HepG2 (cell line): ENCODE measurements around the gene CCDC116. TPM values are rescaled to one million over a fixed set of nuclear protein-coding genes. Genes with fewer than 3 reads are reported as not detected.

Experiments used
- AGO1 ChIP-seq: fragments of 200-400 bp; formaldehyde crosslinking; IDR thresholded peaks from 2 replicates; pipeline ENCODE4 v1.6.1; 2017; ENCODE audit warnings: mild to moderate bottlenecking, low read depth, low read length, moderate library complexity; ENCODE audit not compliant: poor library complexity, severe bottlenecking
- ARNT2 ChIP-seq: sonication (generic); formaldehyde crosslinking; IDR thresholded peaks from 2 replicates; pipeline ENCODE4 v1.8.0; 2022; ENCODE audit warnings: mild to moderate bottlenecking, low read depth, missing genetic modification reagents, moderate library complexity
- BCL6 ChIP-seq: IDR thresholded peaks from 2 replicates; pipeline ENCODE4 v1.6.1; 2016; ENCODE audit warnings: missing genetic modification reagents, missing compliant biosample characterization
- FIP1L1 ChIP-seq: fragments of 200-400 bp; formaldehyde crosslinking; IDR thresholded peaks from 2 replicates; pipeline ENCODE4 v1.6.1; 2018; ENCODE audit warnings: low read depth, mild to moderate bottlenecking, low read length, moderate library complexity, borderline replicate concordance; ENCODE audit not compliant: insufficient read depth
- GATAD2A ChIP-seq: IDR thresholded peaks from 2 replicates; pipeline ENCODE4 v1.6.1; 2016
- KDM1A ChIP-seq: IDR thresholded peaks from 2 replicates; pipeline ENCODE4 v1.6.1; 2016; ENCODE audit warnings: missing compliant biosample characterization
- MNT ChIP-seq: fragments of 450-650 bp; IDR thresholded peaks from 2 replicates; pipeline ENCODE4 v1.6.1; 2016
- NFRKB ChIP-seq: fragments of 450-650 bp; IDR thresholded peaks from 2 replicates; pipeline ENCODE4 v1.6.1; 2017
- POGZ ChIP-seq: sonication (generic); formaldehyde crosslinking; IDR thresholded peaks from 2 replicates; pipeline ENCODE4 v1.4.0; 2020; ENCODE audit warnings: mild to moderate bottlenecking, missing genetic modification reagents
- SRY ChIP-seq: sonication (generic); formaldehyde crosslinking; IDR thresholded peaks from 2 replicates; pipeline ENCODE4 v1.8.0; 2022; ENCODE audit warnings: mild to moderate bottlenecking, missing genetic modification reagents
- TAF1 ChIP-seq: sonication (generic); formaldehyde crosslinking; IDR thresholded peaks from 2 replicates; pipeline ENCODE4 v1.4.0; 2020; ENCODE audit warnings: missing genetic modification reagents
- TFAP4 ChIP-seq: sonication (generic); IDR thresholded peaks from 2 replicates; pipeline ENCODE4 v1.6.1; 2016; ENCODE audit warnings: low read depth, borderline replicate concordance
- ZBTB21 ChIP-seq: sonication (generic); formaldehyde crosslinking; IDR thresholded peaks from 2 replicates; pipeline ENCODE4 v1.4.0; 2020; ENCODE audit warnings: missing genetic modification reagents
- ZKSCAN1 ChIP-seq: fragments of 150-350 bp; IDR thresholded peaks from 2 replicates; pipeline ENCODE4 v1.6.1; 2014; ENCODE audit warnings: low read length
- ZNF451 ChIP-seq: sonication (generic); formaldehyde crosslinking; IDR thresholded peaks from 2 replicates; pipeline ENCODE4 v1.5.0; 2020; ENCODE audit warnings: mild to moderate bottlenecking, missing genetic modification reagents
- ZNF720 ChIP-seq: sonication (generic); formaldehyde crosslinking; IDR thresholded peaks from 2 replicates; pipeline ENCODE4 v1.4.0; 2020; ENCODE audit warnings: missing genetic modification reagents
- polyA plus RNA-seq, 8 experiments: library from polyadenylated mRNA; depleted of rRNA in 3 of 8; stranded (reverse) in 7 of 8; unstranded in 1 of 8; fragments of >200 nt; fragmentation: Illumina TruSeq in 4 of 8; extraction: Trizol in 4 of 8; gene quantifications; 2 replicates each; pipeline versions ENCODE4 v1.2.1 to v1.2.3, GENCODE V29; 2011 to 2016; ENCODE audit warnings: low read depth in 4 of 8, missing spikeins in 1 of 8, mixed read lengths in 1 of 8; ENCODE audit not compliant: insufficient read depth in 1 of 8
- total RNA-seq, 5 experiments: library from RNA; depleted of rRNA; stranded (reverse); fragments of >200 nt; fragmentation: Illumina TruSeq; extraction: Trizol; gene quantifications; 2 replicates each; pipeline ENCODE4 v1.2.3, GENCODE V29; 2016; ENCODE audit warnings: low read depth in 1 of 5
- TF ChIP-seq, protein P1 (sequence below): sonication (generic); formaldehyde crosslinking; IDR thresholded peaks from 2 replicates; pipeline ENCODE4 v1.9.0; 2022; ENCODE audit warnings: low read depth, missing genetic modification reagents
- TF ChIP-seq, protein P2 (sequence below): sonication (generic); formaldehyde crosslinking; IDR thresholded peaks from one replicate; pipeline ENCODE4 v1.5.1; 2020; ENCODE audit warnings: mild to moderate bottlenecking, missing genetic modification reagents; ENCODE audit errors: not compliant biosample characterization

Gene CCDC116
- total and polyA plus RNA-seq, 2 of the 13 experiments (the other 11 are each of a cell fraction or from before 2014, with no cell fraction given), result 0.15 to 0.33 TPM

- TF ChIP-seq, protein P1, sequence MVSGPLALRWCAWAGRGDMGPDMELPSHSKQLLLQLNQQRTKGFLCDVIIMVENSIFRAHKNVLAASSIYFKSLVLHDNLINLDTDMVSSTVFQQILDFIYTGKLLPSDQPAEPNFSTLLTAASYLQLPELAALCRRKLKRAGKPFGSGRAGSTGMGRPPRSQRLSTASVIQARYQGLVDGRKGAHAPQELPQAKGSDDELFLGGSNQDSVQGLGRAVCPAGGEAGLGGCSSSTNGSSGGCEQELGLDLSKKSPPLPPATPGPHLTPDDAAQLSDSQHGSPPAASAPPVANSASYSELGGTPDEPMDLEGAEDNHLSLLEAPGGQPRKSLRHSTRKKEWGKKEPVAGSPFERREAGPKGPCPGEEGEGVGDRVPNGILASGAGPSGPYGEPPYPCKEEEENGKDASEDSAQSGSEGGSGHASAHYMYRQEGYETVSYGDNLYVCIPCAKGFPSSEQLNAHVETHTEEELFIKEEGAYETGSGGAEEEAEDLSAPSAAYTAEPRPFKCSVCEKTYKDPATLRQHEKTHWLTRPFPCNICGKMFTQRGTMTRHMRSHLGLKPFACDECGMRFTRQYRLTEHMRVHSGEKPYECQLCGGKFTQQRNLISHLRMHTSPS (CRISPR knock-in tag), result no peak
- no peak for TF ChIP-seq ZKSCAN1
- no peak for TF ChIP-seq FIP1L1
- TF ChIP-seq ZNF720 (CRISPR knock-in tag), result no peak
- TF ChIP-seq GATAD2A (CRISPR knock-in tag), result peak; percentile 10; the same call in 1 of the 2 replicates
- no peak for TF ChIP-seq NFRKB
- TF ChIP-seq ZNF451 (CRISPR knock-in tag), result no peak
- TF ChIP-seq BCL6 (CRISPR knock-in tag), result no peak
- TF ChIP-seq, protein P2, sequence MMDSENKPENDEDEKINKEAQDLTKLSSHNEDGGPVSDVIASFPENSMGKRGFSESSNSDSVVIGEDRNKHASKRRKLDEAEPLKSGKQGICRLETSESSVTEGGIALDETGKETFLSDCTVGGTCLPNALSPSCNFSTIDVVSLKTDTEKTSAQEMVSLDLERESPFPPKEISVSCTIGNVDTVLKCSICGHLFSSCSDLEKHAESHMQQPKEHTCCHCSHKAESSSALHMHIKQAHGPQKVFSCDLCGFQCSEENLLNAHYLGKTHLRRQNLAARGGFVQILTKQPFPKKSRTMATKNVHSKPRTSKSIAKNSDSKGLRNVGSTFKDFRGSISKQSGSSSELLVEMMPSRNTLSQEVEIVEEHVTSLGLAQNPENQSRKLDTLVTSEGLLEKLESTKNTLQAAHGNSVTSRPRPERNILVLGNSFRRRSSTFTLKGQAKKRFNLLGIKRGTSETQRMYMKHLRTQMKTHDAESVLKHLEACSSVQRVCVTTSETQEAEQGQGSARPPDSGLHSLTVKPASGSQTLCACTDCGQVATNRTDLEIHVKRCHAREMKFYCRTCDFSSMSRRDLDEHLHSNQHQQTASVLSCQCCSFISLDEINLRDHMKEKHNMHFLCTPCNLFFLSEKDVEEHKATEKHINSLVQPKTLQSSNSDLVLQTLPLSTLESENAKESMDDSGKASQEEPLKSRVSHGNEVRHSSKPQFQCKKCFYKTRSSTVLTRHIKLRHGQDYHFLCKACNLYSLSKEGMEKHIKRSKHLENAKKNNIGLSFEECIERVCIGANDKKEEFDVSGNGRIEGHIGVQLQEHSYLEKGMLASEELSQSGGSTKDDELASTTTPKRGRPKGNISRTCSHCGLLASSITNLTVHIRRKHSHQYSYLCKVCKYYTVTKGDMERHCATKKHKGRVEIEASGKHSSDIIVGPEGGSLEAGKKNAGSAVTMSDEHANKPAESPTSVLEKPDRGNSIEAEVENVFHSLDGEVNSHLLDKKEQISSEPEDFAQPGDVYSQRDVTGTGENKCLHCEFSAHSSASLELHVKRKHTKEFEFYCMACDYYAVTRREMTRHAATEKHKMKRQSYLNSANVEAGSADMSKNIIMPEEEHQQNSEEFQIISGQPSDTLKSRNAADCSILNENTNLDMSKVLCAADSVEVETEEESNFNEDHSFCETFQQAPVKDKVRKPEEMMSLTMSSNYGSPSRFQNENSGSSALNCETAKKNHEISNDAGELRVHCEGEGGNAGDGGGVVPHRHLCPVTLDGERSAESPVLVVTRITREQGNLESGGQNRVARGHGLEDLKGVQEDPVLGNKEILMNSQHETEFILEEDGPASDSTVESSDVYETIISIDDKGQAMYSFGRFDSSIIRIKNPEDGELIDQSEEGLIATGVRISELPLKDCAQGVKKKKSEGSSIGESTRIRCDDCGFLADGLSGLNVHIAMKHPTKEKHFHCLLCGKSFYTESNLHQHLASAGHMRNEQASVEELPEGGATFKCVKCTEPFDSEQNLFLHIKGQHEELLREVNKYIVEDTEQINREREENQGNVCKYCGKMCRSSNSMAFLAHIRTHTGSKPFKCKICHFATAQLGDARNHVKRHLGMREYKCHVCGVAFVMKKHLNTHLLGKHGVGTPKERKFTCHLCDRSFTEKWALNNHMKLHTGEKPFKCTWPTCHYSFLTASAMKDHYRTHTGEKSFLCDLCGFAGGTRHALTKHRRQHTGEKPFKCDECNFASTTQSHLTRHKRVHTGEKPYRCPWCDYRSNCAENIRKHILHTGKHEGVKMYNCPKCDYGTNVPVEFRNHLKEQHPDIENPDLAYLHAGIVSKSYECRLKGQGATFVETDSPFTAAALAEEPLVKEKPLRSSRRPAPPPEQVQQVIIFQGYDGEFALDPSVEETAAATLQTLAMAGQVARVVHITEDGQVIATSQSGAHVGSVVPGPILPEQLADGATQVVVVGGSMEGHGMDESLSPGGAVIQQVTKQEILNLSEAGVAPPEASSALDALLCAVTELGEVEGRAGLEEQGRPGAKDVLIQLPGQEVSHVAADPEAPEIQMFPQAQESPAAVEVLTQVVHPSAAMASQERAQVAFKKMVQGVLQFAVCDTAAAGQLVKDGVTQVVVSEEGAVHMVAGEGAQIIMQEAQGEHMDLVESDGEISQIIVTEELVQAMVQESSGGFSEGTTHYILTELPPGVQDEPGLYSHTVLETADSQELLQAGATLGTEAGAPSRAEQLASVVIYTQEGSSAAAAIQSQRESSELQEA (CRISPR knock-in tag), result no peak
- TF ChIP-seq TFAP4, result no peak
- TF ChIP-seq AGO1, result peak; percentile 67
- no peak for TF ChIP-seq POGZ
- TF ChIP-seq ARNT2 (CRISPR knock-in tag), result no peak; the same call in 1 of the 2 replicates
- TF ChIP-seq KDM1A (CRISPR knock-in tag), result no peak
- no peak for TF ChIP-seq ZBTB21 (CRISPR knock-in tag)
- TF ChIP-seq MNT, result peak; percentile 57
- TF ChIP-seq TAF1 (CRISPR knock-in tag), result peak; percentile 78
- no peak for TF ChIP-seq SRY (CRISPR knock-in tag)
Observed at GRCh38 chr22:21641789-21642583, 9.4 kb downstream of the CCDC116 start, which contains the start of gene SDF2L1 (continued).
